NCI-H2196 treated with DMSO at 0.1 percent for 48 hours (cell line): ENCODE measurements around the gene PLAGL2.

Experiments
- DNase-seq: peaks from one replicate; lab custom pipeline; 2025; ENCODE audit not compliant: unreplicated experiment; lab: John Stamatoyannopoulos, UW

The PLAGL2 gene

DNA sequence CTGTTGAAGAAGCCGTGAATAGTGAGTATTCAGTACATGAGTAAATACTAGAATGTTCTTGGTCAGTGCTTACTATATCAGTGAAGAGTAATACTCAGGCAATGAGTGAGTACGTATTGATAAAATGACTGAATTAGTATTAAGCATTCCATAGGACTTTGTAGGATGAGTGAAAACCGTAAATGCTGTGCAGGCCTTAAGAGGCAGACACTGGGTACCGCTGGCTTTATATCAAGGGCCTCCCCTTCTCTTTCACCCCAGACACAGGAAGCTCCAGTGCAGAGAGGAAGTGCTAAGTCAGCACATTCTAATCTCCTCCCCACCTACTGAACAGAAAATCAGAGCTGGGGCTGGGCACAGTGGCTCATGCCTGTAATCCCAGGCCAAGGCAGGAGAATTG is 24.3 kb upstream of the PLAGL2 start:
- DNase-seq, result no peak

DNA sequence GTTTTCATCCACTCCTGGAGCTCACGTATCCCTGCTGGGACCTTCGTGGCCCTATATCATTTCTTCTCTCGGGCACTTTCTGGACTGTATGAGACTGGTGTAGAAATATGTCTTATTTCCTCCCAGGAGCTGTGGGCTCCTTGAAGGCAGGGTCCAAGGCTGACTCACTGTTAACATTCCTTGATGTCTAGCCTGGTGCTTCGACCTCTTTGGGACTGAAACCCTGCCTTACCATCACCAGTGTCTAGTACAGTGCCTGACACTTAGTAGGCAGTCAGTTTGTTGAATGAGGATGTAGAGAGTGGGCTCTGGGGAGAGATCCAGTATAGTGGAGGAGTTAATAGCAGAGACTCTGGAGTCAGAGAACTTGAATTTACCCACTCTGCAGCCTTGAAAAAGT is 23.7 kb upstream of the PLAGL2 start:
- DNase-seq, result no peak

DNA sequence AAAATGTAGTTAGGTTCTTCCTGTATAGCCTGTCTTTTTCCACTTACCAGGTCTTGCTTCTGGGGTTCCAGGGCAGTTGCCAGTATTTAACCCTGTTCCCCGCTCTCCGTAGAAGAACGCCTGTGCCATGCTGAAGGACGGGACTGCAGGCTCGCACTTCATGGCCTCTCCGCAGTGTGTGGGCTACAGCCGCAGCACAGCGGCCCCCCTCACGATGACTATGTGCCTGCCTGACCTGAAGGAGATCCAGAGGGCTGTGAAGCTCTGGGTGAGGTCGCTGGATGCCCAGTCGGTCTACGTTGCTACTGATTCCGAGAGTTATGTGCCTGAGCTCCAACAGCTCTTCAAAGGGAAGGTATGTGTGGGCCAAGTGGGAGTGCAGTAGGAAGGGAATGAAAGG is 23.2 kb upstream of the PLAGL2 start:
- DNase-seq, result no peak

DNA sequence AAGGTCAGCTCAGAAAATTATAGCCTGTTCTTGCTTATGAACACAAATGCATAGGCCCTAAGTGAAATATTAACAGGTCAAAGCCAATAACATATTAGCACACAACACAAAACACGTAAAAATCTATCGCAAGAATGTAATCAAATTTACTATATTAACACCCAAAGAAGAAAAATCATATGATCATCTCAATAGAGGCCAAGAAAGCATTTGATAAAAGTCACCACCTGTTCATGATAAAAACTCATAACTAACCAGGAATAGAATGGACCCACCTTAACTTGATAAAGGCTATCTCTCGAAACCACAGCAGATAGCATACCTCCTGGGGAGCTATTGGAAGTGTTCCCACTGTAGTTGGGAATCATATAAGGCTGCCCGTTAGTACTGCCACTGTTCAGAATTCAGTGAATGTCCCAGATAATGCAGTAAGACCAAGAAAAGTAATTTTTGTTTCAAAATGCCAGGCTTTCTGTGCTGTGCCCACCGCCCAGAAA is 21.8 kb upstream of the PLAGL2 start:
- DNase-seq, result no peak

DNA sequence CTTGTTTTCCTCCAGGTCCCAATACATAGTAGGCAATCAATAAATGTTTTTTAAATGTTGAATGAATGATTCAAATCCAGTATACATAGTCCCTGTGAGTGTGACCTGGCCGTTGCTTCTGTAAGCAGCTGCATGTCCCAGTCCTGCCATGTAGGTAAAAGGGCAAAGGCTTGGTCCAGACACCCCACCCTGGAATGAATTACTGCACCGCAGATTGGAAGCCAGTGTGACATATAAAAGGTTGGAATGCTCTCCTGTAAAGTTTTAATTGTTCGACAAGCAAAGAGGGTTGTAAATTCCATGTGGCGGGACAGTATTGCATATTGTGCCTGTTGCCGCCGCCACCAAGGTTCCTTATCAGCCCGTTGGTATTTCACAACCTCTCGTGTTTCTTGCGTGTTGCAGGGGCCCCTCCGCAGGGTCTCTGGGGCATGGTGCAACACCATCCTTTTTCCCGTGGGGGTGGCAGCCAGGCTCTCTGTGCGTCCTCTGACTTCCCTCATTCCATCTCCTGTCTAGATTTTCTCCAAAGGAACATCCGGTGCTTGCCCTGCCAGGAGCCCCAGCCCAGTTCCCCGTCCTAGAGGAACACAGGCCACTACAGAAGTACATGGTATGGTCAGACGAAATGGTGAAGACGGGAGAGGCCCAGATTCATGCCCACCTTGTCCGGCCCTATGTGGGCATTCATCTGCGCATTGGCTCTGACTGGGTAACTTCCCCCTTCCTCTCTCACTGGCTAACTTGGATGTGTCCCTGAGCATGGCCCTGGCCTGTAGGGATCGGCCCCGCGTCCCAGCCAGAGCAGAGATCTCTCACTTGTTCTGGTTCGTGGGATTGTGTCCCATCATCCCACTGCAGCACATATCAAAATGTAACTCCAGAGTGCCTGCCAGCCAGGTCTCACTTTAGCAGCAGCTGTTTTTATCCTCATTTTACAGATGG is 20.5 kb upstream of the PLAGL2 start:
- no peak for DNase-seq

DNA sequence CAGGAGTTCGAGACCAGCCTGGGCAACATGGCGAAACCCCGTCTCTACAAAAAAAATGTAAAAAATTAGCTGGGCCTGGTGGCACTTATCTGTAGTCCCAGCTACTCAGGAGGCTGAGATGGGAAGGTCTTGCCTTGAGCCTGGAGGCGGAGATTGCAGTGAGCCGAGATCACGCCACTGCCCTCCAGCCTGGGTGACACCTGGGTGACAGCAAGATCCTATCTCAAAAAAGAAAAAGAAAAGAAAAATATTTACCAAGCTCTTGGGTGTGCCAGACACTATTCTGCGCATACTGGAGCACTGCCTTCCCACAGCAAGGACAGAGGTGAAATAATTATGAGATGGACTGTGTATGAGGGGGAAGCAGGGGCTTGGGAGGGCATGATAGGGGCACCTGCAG is 19.8 kb upstream of the PLAGL2 start:
- no peak for DNase-seq

DNA sequence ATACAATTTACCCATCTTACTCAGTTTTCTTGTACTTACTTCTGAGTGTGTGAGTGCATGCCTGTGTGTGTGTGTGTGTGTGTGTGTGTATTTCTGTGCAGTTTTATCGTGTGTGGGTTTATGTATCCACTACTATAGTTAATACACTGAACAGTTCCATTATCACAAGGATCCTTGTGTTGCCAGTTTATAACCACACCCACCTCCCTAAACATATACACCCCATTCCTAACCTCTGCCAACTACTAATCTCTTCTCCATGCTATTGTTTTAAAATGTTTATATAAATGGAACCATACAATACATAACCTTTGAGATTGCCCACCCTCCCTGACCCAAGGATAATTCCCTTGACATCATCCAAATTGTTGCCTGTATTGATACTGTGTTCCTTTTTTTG is 18.8 kb upstream of the PLAGL2 start:
- DNase-seq, result no peak

DNA sequence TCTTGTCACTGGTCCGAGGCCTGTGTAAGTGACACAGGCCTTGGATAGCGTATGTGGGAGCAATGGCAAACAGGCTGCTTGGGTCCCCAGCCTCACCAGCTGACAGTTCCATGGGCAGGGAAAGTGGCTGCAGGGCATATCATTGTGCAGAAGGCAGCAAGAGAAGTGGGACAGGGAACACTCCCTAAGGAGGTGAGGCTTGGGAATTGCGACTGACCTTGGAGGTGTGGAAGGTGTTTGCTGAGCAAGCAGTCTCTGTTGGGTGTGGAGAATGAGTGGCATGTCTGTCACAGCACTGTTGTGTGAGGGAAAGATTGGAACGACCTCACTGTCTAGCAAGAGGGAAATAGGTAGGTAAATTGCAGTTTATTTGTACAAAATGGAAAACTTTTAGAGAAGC is 16.9 kb upstream of the PLAGL2 start:
- no peak for DNase-seq

DNA sequence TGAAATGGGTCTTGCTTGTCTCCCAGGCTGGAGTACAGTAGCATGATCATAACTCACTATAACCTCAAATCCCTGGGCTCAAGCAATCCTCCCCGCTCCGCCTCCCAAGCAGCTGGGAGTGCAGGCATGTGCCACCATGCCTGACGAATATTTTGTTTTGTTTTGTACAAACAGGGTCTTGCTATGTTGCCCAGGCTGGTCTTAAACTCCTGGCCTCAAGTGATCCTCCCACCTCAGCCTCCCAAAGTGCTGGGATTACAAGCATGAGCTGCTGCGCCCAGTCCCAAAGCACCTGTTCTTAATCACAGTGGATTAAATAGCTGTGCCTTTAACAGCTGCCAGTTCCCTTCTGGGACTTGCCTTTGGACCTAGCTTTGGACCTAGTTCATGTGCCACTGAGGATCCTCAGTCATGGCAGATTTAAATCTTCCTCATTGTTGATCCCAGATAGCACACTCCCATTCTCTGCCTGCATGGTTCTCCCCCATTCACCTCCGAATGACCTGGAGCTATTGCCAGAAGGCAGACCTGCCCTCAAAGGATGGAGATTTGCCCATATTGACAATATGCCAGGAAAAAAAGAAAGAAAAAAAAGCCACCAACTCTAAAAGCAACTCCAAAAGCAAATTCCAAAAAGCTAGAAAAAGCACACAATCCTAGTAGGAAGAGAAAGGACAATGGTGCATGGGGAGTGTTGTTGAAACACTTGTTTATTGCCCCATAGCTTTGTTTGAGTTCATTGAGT is 10.8 kb upstream of the PLAGL2 start:
- DNase-seq, result no peak

DNA sequence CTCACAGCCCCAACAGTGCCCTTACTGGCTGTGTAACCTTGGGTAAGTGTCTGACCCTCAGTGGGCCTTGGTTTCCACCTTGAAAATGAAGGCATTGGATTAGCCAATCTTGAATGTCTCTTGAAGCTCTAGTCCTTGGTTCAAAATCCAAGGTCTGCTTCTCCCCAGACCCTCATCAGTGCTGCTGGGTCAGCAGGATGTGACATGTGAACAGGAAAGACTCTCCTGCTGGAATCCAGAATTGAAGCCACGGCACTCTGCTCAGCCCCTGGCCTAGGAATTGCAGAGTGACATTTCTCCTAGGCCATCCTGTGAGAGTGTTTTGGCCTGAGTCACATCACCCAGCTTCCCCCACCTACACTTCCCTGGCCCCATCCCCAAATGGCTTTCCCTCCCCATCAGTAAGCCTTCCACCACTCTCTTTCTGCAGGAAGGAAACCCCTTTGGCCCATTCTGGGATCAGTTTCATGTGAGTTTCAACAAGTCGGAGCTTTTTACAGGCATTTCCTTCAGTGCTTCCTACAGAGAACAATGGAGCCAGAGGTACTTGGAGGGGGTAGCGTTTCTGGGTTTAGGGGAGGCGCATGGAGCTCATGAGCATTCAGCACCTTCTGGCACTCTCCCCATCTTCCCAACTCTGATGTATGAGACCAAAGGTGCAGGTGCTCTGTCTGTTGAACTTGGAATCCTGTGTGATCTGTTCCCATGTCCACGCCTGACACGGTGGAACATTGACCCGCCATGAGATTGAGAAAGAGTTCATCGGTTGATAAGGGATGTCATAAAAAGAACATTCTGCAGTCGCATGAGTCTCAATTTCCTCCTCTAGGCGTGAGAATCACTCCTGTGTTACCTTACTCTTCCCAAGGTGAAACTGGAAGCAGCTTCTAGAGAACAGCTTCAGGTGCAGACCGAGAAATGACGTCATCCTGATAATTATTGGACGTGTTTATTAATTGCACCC is 8.9 kb upstream of the PLAGL2 start:
- no peak for DNase-seq

DNA sequence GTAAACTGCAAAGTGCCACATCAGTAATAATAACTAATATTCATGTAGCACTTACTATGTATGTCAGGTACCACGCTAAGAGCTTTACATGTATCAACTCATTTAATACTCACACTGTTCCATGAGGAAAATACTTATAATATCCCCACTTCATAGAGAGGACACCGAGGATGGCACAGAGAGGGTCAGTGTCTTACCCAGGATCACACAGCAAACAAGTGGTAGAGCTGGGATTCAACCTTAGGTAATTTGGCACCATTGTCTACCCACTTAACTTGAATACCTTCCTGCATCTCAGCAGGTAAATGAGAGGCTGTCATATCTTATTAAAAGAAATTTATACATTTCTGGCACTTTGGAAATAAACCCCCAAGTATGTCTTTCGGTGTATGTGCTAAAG is 8.2 kb upstream of the PLAGL2 start:
- no peak for DNase-seq

DNA sequence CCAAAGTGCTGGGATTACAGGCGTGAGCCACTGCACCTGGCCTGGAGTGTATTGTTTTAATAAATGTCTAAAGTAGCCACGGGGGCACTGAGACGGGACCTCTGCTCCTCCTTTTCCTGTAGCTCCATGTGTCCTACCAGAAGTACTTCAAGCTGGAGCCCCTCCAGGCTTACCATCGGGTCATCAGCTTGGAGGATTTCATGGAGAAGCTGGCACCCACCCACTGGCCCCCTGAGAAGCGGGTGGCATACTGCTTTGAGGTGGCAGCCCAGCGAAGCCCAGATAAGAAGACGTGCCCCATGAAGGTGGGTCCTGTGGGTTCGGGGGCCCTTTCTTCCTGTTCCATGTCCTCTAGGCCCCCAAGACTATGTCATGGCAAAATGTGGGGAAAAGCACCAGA is 7.6 kb upstream of the PLAGL2 start:
- DNase-seq, result no peak

DNA sequence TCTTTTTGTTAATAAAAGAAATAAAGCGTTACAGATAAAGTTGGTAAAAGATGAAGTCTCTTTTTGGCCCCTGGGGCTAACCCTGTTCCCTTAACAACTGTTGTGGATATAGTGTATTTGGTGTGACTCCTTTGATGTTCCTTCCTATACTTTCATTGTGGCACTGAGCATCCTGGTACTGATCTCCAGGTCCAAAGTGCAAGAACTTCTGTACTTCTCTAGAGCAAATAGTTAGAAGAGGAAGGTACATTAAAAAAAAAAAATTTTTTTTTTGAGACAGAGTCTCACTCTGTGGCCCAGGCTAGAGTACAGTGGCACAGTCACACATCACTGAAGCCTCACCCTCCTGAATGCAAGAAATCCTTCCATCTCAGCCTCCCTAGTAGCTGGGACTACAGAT is 6.3 kb upstream of the PLAGL2 start:
- no peak for DNase-seq

DNA sequence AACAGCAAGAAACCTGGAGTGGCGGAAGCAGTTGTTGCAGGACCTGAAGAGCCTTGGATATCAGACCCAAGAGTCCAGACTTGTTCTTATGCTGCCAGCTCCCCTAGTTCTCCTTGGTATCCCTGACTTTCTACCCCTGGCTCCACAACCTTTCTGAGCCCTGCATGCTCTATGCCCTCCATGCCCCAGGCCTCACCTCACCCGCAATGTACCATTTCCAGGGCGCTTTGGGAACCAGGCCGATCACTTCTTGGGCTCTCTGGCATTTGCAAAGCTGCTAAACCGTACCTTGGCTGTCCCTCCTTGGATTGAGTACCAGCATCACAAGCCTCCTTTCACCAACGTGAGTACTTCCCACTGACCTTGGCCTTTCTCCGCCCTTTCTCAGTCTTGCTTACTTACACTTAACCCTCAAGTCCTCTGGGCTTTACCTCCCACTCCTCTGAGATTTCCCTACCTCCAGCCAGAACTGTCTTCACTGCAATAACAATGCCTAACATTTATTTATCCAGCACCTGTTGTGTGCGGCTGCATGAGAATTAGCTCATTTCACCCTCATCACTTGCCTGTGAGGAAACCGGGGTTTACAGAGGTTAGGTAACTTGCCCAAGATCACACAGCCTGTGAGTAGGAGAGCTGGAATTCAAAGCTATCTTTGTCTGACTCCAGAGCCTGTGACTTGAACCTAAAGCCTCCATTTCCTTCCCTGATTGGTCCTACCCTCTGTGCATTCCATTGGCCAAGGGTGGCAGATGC is 2.5 kb upstream of the PLAGL2 start:
- DNase-seq, result no peak

DNA sequence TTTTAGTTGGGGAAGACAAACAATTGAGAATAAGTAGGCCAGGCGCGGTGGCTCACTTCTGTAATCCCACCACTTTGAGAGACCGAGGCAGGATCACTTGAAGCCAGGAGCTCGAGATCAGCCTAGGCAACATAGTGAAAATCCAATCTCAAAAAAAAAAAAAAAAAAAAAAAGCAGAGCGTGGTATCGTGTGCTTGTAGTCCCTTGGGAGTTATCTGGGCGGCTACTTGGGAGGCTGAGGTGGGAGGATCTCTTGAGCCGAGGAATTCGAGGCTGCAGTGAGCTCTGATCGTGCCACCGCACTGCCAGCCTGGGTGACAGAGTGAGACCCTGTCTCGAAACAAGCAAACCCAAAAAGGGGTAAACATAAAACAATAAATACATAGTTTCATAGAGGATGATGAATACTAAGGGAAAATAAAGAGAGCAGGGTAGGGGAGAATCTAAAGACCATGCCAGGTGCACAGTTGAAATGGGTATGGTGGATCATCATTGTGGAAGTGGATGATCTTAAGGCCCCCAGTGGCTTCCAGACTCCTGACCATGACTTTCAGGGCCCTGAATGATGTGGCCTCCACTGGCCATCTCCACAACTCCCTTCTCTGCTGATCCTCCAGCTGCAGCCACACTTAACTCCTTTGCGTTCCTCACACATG is 1.1 kb upstream of the PLAGL2 start:
- no peak for DNase-seq

DNA sequence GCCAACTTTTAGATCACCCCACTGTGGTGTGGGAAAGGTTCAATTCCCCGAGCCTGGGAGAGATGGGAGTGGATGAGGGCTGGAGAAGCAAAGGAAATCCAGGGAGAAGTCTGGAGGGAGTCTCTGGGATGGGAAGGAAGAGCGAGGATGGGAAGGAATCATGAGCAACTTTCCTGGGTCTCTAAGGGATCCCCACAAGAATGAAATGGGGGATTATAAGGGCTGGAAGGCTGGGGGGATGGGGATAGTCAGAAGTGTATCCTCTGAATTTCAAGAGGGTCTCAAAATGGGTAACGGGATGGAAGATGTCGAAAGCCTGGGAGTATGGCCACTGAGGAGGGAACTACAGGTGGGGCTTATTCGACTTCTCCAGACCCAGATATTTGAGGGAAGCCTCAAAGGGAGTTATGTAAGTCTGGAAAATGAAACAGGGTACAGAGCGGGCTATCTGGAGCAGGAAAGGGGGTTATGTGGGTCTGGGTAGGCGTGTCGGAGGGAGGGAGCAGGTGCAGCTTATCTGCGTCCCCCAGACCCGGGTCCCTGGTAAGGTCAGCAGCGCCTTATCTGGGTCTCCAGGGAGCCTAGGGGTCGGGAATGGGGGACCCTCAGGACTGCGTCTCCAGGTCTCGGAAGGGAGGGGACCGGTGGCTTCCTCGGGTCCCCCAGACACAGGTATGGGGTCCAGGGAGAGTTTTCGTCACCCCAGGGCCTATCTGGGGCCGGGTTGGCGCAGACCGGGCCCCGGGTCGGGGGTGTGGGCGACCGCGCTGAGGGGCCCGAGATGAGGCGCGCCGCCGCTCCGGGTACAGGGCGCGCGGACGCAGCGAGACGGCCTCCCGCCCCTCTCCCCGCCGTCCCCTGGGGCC is 550 bp downstream of the PLAGL2 start:
- no peak for DNase-seq

DNA sequence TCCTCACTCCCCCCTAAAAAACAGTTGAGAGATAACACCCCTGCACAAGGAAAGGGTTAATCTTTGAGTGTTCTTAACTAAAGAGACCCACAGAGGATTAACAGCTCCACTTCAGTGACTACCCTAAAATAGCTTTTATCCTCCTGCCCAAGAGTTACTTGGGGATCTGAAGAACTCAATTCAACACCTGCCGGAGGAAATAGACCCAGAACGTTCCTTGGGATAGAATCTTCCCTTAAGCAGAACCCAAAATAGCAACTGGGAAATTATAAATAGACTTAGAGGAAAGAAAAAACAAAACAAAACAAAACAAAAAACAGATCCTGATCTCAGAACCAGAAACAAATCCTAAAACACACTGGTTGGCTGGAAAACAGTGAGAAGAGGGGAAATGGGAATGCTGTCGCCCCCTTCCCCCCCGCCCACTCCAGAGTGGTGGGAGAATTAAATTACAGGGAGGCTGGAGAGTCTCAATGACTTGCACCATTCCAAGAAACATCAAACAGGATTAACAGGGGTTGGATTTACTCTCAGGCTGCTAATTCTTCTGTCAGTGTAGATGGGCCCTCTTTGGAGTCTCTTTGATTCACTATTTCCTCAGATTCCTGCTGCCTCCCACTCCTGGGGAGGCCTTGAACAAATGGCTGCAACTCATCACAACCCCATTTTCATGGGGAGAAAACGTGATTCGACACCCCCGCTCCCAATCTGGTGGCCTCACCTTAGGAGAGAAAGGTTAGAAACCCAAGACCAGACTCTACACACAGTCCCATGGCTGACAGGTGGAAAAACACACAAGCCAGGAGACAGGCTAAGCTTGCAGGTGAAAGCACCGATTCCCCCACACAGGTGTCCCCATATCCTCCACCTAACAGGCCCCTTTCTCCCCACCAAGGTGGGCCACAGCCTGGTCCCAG is 1.4 kb downstream of the PLAGL2 start:
- no peak for DNase-seq
